Right lobe of liver (tissue), 4 donors: ENCODE measurements around the gene TRIM22.

ENCODE experiments used
- CTCF ChIP-seq, 4 donors: fragments of 200-600 bp in 3 of 4; fragments of 450-650 bp in 1 of 4; IDR thresholded peaks; one replicate each; pipeline versions ENCODE4 v1.5.1 to v1.8.0; 2016 to 2022; ENCODE audit warnings: antibody characterized with exemption in 4 of 4, mild to moderate bottlenecking in 2 of 4
- POLR2A ChIP-seq: fragments of 450-650 bp; IDR thresholded peaks from one replicate; pipeline ENCODE4 v1.6.1; 2017; ENCODE audit warnings: antibody characterized with exemption, mild to moderate bottlenecking
- donor health status: DM: no; HTN: no; CAD: no.
- donor health status: DM: no; HTN: no; CAD: no.
- donor health status: DM: no; HTN: yes; CAD: no.

GRCh38 chr11:5703741-5704536 is 14.3 kb downstream of the TRIM22 start:
- TF ChIP-seq CTCF (IDR thresholded peaks at IDR 0.05), result no peak
- TF ChIP-seq POLR2A, result no peak
